NCI-H2107 treated with DMSO at 0.1 percent for 48 hours (cell line): ENCODE data around the gene THBS2.
"Not testable (repeated sequence)": the region's sequence is repeated elsewhere in the genome, so short reads cannot be mapped to it uniquely, and the experiment has no call there.

Source experiments
- DNase-seq: peaks from one replicate; lab custom pipeline; 2025; ENCODE audit not compliant: unreplicated experiment; lab: John Stamatoyannopoulos, UW

The THBS2 gene

GRCh38 chr6:169212436-169212835 is 41.2 kb downstream of the THBS2 start:
- no peak for DNase-seq

DNA sequence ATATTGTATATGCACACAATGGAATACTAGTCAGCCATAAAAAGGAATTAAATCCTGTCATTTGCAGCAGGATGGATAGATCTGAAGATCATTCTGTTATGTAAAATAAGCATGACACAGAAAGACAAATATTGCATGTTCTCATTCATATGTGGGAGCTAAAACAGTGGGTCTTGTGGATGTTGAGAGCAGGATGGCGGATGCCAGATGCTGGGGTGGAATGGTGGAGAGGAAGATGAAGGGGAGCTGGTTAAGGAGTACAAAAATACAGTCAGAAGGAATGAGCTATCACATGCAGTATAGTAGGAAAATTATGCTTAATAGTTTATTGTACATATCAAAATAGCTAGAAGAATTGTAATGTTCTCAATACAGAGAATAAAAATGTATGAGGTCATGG is 41.8 kb downstream of the THBS2 start:
- no peak for DNase-seq

DNA sequence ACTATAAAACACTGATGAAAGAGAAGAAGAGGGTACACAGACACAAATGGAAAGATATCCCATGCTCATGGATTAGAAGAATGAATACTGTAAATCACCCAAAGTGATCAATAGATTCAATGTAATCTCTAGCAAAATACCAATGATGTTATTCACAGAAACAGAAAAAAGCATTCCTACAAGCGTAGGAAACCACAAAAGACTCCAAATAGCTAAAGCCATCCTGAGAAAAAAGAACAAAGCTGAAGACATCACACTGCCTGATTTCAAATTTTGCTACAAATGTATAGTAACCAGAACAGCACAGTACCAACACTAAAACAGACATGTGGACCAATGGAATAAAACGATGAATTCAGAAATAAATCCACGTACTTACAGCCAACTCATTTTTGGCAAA is 43.0 kb downstream of the THBS2 start:
- no peak for DNase-seq

- DNase-seq = no peak
Observed at GRCh38 chr6:169208011-169208410, 45.6 kb downstream of the THBS2 start.

DNA sequence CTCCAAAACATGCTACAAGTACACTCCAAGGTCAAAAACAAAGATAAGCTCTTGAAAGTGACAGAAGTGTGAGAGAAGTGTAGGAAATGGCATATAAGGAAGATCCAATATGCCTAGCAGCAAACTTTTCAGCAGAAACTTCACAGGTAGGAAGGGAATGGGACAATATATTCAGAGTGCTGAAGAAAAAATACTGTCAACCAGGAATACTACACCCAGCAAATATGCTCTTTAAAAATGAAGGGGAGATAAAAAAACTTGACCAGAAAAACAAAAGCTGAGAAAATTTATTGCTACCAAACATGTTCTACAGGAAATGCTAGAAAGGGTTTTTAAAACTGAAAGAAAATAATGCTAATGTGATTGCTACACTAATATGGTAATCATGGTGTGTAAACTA is 46.2 kb downstream of the THBS2 start:
- no peak for DNase-seq

DNA sequence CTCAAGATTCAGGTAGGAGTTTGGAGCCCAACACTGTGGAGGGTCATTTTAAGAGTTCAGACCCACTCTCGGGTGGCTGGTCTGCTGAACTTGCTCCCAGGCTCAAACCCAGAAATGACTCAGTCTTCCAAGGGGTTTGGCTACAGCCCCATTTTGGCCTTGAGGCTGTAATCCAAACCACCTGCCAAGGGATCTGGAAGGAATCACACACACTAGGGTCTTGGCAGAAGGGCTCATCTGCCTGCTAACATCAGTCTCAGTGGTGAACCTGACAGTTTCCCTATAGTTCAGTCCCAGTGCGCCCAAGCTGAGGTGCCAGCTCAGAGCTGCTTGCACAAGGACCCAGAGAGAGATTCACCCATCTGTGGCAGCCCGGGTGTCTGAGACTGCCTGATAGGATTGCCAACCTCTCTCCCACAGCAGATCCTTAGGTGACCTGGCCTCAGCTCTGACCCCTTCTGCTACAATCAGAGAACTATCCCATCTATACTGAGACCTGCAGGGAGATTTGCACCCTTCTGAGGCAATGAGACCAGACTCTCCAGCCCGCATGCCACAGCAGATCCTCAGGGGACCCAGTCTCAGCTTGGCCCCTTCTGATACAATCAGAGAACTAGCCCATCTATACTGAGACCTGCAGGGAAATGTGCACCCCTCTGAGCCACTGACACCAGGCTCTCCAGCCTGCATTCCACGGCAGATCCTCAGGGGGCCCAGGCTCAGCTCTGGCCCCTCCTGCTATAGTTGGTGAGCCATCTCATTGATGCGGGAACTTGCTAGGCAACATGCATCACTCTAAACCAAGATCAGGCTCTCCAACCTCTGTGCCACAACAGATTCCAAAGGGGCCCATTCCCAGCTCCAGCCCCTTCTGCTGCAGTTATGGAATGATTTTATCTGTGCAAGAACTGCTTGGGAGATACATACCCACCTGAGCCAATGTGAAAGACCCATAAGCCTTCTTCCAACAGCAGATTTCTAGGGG is 48.2 kb downstream of the THBS2 start:
- DNase-seq = no peak

GRCh38 chr6:169204167-169204566 is 49.5 kb downstream of the THBS2 start:
- no peak for DNase-seq

- DNase-seq = no peak
Observed at GRCh38 chr6:169201985-169202384, 51.7 kb downstream of the THBS2 start.

DNA sequence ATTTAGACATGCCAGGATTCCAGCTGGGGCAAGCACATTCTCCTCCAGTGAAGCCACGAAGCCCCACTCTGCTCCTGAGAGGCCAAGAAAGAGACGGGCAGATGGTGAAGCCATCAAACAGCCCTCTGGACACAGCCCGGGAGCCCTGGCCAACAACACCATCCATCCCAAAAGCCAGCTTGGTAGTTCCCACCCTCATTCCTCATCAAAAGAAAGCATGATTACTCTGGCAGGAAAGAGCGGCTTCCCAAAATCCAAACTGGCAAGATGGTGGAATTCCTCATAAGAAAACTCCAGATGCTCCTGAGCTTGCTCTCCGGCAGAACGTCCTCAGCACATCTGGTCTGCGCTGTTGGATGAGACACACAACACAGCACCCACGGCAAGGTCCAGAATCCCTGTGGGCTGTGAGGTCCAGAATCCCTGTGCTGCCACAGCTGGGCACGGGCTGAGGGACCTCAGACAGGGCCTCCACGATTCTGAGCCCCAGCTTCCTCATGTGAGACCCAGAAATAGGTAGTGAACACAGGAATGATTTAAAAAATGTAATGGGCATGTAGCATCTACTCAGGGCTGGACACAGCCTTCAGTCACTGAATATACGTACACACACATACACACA is 52.6 kb downstream of the THBS2 start:
- DNase-seq = no peak

GRCh38 chr6:169199625-169200335 is 53.9 kb downstream of the THBS2 start:
- no peak for DNase-seq

GRCh38 chr6:169198885-169199284 is 54.8 kb downstream of the THBS2 start:
- DNase-seq = no peak

DNA sequence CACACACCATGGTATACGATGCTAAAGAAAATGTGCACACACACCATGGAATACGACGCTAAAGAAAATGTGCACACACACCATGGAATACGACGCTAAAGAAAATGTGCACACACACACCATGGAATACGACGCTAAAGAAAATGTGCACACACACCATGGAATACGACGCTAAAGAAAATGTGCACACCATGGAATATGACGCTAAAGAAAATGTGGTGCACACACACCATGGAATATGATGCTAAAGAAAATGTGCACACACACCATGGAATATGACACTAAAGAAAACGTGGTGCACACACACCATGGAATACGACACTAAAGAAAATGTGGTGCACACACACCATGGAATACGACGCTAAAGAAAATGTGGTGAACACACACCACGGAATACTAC is 55.7 kb downstream of the THBS2 start:
- DNase-seq = not testable (repeated sequence)

GRCh38 chr6:169196279-169196678 is 57.4 kb downstream of the THBS2 start:
- not testable (repeated sequence) for DNase-seq

GRCh38 chr6:169194737-169195136 is 58.9 kb downstream of the THBS2 start:
- DNase-seq = no peak

GRCh38 chr6:169190970-169191369 is 62.7 kb downstream of the THBS2 start:
- no peak for DNase-seq

GRCh38 chr6:169190144-169190584 is 63.5 kb downstream of the THBS2 start:
- no peak for DNase-seq

DNA sequence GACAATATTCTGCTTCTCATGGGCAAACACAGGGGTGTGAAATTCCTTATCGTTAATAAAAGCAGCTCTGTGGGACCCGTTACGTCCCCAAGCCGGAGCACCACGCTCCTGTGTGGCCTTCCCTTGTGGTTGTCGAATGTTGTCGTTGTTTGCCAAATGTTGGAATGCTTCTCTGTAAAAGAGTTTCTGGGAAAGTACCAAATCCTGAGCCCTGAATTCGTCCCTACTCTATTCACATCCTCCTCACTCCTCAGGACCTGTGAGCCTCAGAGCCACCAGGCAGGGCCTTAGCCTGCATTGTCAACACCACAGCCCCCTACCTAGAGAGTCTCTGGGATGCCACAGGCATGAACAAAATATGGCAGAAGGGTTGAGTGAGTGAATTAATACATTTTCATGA is 64.0 kb downstream of the THBS2 start:
- peak; percentile 24 for DNase-seq

- peak; percentile 73 for DNase-seq
Observed at GRCh38 chr6:169189182-169189581, 64.5 kb downstream of the THBS2 start.

- peak; percentile 67 for DNase-seq
Observed at GRCh38 chr6:169188475-169188874, 65.2 kb downstream of the THBS2 start.

DNA sequence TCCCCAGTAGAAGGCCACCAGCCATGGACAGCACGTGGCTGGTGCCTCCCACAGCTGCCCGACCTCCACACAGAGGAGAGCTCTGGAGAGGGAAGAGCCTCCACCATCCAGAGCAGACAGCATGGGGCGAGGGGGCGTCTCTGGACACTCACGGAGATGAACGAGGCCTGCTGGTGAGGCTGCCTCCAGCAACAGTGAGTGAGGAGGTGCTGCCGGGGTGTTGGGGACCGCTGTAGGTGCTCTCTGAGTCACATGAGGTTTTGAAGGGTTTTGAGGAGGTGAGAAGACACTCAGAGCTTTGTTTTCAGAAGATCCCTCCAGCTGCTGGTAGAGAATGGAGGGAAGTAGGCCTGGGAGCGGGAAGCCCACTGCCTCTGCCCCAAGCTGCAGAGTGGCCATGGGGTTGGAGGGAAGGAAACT is 65.6 kb downstream of the THBS2 start:
- DNase-seq = peak; percentile 31

GRCh38 chr6:169186496-169187169 is 67.0 kb downstream of the THBS2 start:
- DNase-seq = no peak
